HepG2 (cell line): ENCODE data around the gene TULP3. TPM values are rescaled to one million over a fixed set of nuclear protein-coding genes. Genes with fewer than 3 reads are reported as not detected.

Experiments
- ATAC-seq: fragments of 200-7000 bp; cut with Tn5 transposase; 3 replicates; pipeline ENCODE4 v1.9.1; 2020; ENCODE audit warnings: mild to moderate bottlenecking, moderate library complexity
- BruUV-seq: library from RNA; stranded (reverse); fragments of 400-500 nt; replicated peaks from 2 replicates; lab custom pipeline; 2021; lab: Mats Ljungman, UMichigan
- CTCF ChIA-PET: fragments of 300-600 bp; formaldehyde crosslinking; extraction: SDS; loops from one replicate; lab custom pipeline; 2021; ENCODE audit warnings: low total read pairs, inconsistent platforms, low intra/inter-chr PET ratio; lab: Yijun Ruan, JAX
- POLR2A ChIA-PET: fragments of 350-600 bp; sonication (Branson Sonifier 250); formaldehyde crosslinking; loops from one replicate; lab custom pipeline; 2020; ENCODE audit warnings: antibody characterized with exemption, inconsistent platforms; lab: Yijun Ruan, JAX
- DNase-seq: peaks from one replicate; pipeline ENCODE4 v3.0.0-alpha.2; 2015; ENCODE audit warnings: low spot score
- FAIRE-seq: peaks from 3 replicates; lab custom pipeline; 2011; peaks lifted over from hg19 to GRCh38; lab: Jason Lieb, UNC
- H2AFZ ChIP-seq: one replicate; pipeline ENCODE4 v1.6.1; 2011; ENCODE audit warnings: low read length, inconsistent platforms
- H3K27ac ChIP-seq: fragments of 300-600 bp; 3 replicates; pipeline ENCODE4 v1.8.0; 2011; ENCODE audit warnings: mixed run types, mild to moderate bottlenecking, mixed read lengths, low read length, inconsistent platforms; ENCODE audit not compliant: insufficient read depth; ENCODE audit errors: extremely low read length
- H3K27me3 ChIP-seq, 2 experiments: fragments of 200-600 bp in 1 of 2; 2 replicates in 1 of 2; 3 replicates in 1 of 2; pipeline versions ENCODE4 v1.6.0 to v1.8.0; 2011; ENCODE audit warnings: low read length in 2 of 2, mild to moderate bottlenecking in 2 of 2, moderate library complexity in 2 of 2, inconsistent platforms in 1 of 2; ENCODE audit not compliant: insufficient read depth in 2 of 2, control insufficient read depth in 1 of 2
- H3K36me3 ChIP-seq, 2 experiments: fragments of 200-600 bp in 1 of 2; replicated peaks in 1 of 2; 2 replicates in 1 of 2; 3 replicates in 1 of 2; pipeline versions ENCODE4 v1.5.1 to v1.8.0; 2011; ENCODE audit warnings: low read length in 2 of 2, inconsistent platforms in 1 of 2; ENCODE audit not compliant: insufficient read depth in 2 of 2, control insufficient read depth in 1 of 2
- H3K4me1 ChIP-seq: 2 replicates; pipeline ENCODE4 v1.5.1; 2012; ENCODE audit warnings: low read length, inconsistent platforms; ENCODE audit not compliant: insufficient read depth
- H3K4me2 ChIP-seq: 2 replicates; pipeline ENCODE4 v1.6.0; 2011; ENCODE audit warnings: low read depth, low read length, inconsistent platforms
- H3K4me3 ChIP-seq, 3 experiments: fragments of 200-600 bp in 1 of 3; sonication (generic), shearing (Covaris generic) in 1 of 3; replicated peaks in 1 of 3; 2 replicates each; pipeline ENCODE4 v1.5.1; 2011 to 2016; ENCODE audit warnings: low read length in 3 of 3, inconsistent platforms in 2 of 3, low read depth in 2 of 3, mild to moderate bottlenecking in 2 of 3, control low read depth in 1 of 3, mixed read lengths in 1 of 3; ENCODE audit not compliant: insufficient read depth in 1 of 3
- H3K79me2 ChIP-seq: one replicate; pipeline ENCODE4 v1.6.1; 2011; ENCODE audit warnings: low read length, inconsistent platforms; ENCODE audit not compliant: insufficient read depth
- H3K9ac ChIP-seq: 2 replicates; pipeline ENCODE4 v1.6.0; 2011; ENCODE audit warnings: mild to moderate bottlenecking, low read depth, low read length, inconsistent platforms; ENCODE audit not compliant: insufficient read depth
- H3K9me3 ChIP-seq: 2 replicates; pipeline ENCODE4 v1.5.1; 2012; ENCODE audit warnings: mild to moderate bottlenecking, low read length
- H4K20me1 ChIP-seq: 2 replicates; pipeline ENCODE4 v1.6.0; 2011; ENCODE audit warnings: inconsistent platforms, mild to moderate bottlenecking, low read length, moderate library complexity; ENCODE audit not compliant: insufficient read depth
- ATM ChIP-seq: fragments of 450-650 bp; IDR thresholded peaks from 2 replicates; pipeline ENCODE4 v1.7.1; 2017; ENCODE audit warnings: mild to moderate bottlenecking, borderline replicate concordance
- FOXP1 ChIP-seq, 2 experiments: fragments of 450-650 bp in 1 of 2; IDR thresholded peaks; 2 replicates each; pipeline ENCODE4 v1.6.1; 2017 to 2018; ENCODE audit warnings: antibody characterized with exemption in 1 of 2
- GTF3A ChIP-seq: sonication (generic); formaldehyde crosslinking; conservative IDR thresholded peaks from 2 replicates; pipeline ENCODE4 v1.4.0; 2020; ENCODE audit warnings: mild to moderate bottlenecking, missing genetic modification reagents
- KAT2B ChIP-seq: fragments of 150-350 bp; IDR thresholded peaks from 2 replicates; pipeline ENCODE4 v1.6.1; 2014; ENCODE audit warnings: low read depth, low read length, borderline replicate concordance
- MNT ChIP-seq: fragments of 450-650 bp; IDR thresholded peaks from 2 replicates; pipeline ENCODE4 v1.6.1; 2016
- NR2F1 ChIP-seq, 2 experiments: fragments of 450-650 bp in 1 of 2; formaldehyde crosslinking in 1 of 2; IDR thresholded peaks; 2 replicates each; pipeline versions ENCODE4 v1.5.0 to v1.6.1; 2016 to 2020; ENCODE audit warnings: mild to moderate bottlenecking in 1 of 2, missing compliant biosample characterization in 1 of 2, missing genetic modification reagents in 1 of 2, moderate library complexity in 1 of 2
- PPARG ChIP-seq: conservative IDR thresholded peaks from 2 replicates; pipeline ENCODE4 v1.6.1; 2016; ENCODE audit warnings: missing biosample characterization, missing genetic modification reagents
- RARA ChIP-seq: IDR thresholded peaks from 2 replicates; pipeline ENCODE4 v1.6.1; 2016; ENCODE audit warnings: missing genetic modification reagents, missing compliant biosample characterization
- ZBTB40 ChIP-seq, 2 experiments: fragments of 450-650 bp in 1 of 2; sonication (generic) in 1 of 2; formaldehyde crosslinking in 1 of 2; IDR thresholded peaks; 2 replicates each; pipeline versions ENCODE4 v1.6.1 to v1.8.0; 2016 to 2022; ENCODE audit warnings: antibody characterized with exemption in 1 of 2, mild to moderate bottlenecking in 1 of 2, missing genetic modification reagents in 1 of 2
- ZNF235 ChIP-seq: sonication (generic); formaldehyde crosslinking; IDR thresholded peaks from 2 replicates; pipeline ENCODE4 v1.8.1; 2023; ENCODE audit warnings: mild to moderate bottlenecking, missing genetic modification reagents, borderline replicate concordance
- ZNF33A ChIP-seq: sonication (generic); formaldehyde crosslinking; IDR thresholded peaks from 2 replicates; pipeline ENCODE4 v1.5.1; 2020; ENCODE audit warnings: missing genetic modification reagents, mild to moderate bottlenecking, moderate library complexity, borderline replicate concordance
- WGBS: methylation state at CpG from one replicate; pipeline ENCODE4 v1.1.6; 2017; ENCODE audit warnings: low lambda C conversion rate; 5-methylcytosine and 5-hydroxymethylcytosine counted together
- in situ Hi-C: cut with HindIII; loops from 2 replicates; pipeline ENCODE4 v1.10.0; 2017; ENCODE audit warnings: low pct_unique_long_range_greater_than_20kb; ENCODE audit not compliant: extremely low pct_ligation_motif_present
- intact Hi-C: fragments of 100-400 bp; cut with micrococcal nuclease; formaldehyde crosslinking; loops from one replicate; pipeline ENCODE4 v1.10.0; 2022; ENCODE audit not compliant: unreplicated experiment
- polyA plus RNA-seq, 8 experiments: library from polyadenylated mRNA; depleted of rRNA in 3 of 8; stranded (reverse) in 7 of 8; unstranded in 1 of 8; fragments of >200 nt; fragmentation: Illumina TruSeq in 4 of 8; extraction: Trizol in 4 of 8; gene quantifications; 2 replicates each; pipeline versions ENCODE4 v1.2.1 to v1.2.3, GENCODE V29; 2011 to 2016; ENCODE audit warnings: low read depth in 4 of 8, missing spikeins in 1 of 8, mixed read lengths in 1 of 8; ENCODE audit not compliant: insufficient read depth in 1 of 8
- total RNA-seq, 5 experiments: library from RNA; depleted of rRNA; stranded (reverse); fragments of >200 nt; fragmentation: Illumina TruSeq; extraction: Trizol; gene quantifications; 2 replicates each; pipeline ENCODE4 v1.2.3, GENCODE V29; 2016; ENCODE audit warnings: low read depth in 1 of 5

Gene TULP3
- total and polyA plus RNA-seq, 2 of the 13 experiments (the other 11 are each of a cell fraction or from before 2014, with no cell fraction given): 11.2 to 13.2 TPM

DNA sequence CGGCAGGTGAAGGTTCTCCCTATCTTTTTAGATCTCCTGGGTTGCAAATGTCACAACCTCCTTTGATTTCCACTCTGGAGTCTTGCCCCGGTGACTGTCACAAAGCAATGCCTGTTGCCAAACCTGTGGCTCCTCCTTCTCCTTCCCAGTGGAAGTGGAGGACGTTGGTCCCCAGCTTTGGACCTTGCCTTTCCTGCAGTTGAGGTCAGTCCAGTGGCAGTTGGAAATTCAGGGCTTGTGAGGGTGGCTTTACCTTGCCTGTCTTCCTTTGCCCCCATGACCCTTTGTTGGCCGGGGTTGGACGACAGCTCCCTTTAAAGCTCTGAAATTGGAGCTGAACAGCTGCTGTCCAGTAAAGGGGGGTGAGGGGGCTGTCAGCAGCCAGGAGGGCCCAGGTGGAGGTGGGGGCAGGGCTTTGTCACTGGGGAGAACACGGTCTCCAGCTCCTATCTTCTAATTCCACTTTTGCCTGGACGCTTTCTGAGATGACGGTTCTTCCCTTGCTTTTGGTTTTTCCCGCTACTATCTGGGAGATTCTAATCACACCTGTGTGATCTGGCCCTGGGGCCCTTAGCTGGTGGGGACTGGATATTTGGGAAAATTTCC is 72.6 kb downstream of the TULP3 start:
- in situ Hi-C loops: no loop called here
- WGBS: 0% methylated on average over 9 of the region's 9 CpGs
- Histone ChIP-seq H3K9me3 (no peaks in the 10 kb centered on the region), H3K79me2 (peaks cover 62% of the 10 kb centered on the region), H3K4me2 (peak overlapping the region; percentile 98), H3K9ac (peak overlapping the region; percentile 85), H2AFZ (no peak overlapping the region), H3K27me3 (no peaks in the 10 kb centered on the region), H3K4me1 (peaks cover 58% of the 10 kb centered on the region), H3K4me3 (peak overlapping the region; percentile 63 to 85 (median 63)), H3K36me3 (peaks cover 0 to 4% of the 10 kb centered on the region in 2 experiments; a peak in 1 of 5 replicates), H3K27ac (peak overlapping the region; percentile 96), H4K20me1 (peaks cover 10% of the 10 kb centered on the region; the same call in 1 of the 2 replicates)
- ChIA-PET POLR2A (interaction anchor here (1.0 to 1.7 kb wide), 4 partner anchors 13 to 150 kb away, joined by 3 to 6 read pairs (median 5); partner anchors contain the start of genes ITFG2 and TULP3), CTCF (no interaction called here)
- TSS peak; percentile 22 for BruUV-seq
- peak; percentile 96 for DNase-seq
- peak; percentile 63 for ATAC-seq
- FAIRE-seq: peak; percentile 100
- intact Hi-C loops: loop anchor here (5.0 kb wide), 3 partner anchors 69 to 116 kb away; partner anchors contain the start of gene TULP3
- TF ChIP-seq GTF3A (CRISPR knock-in tag) (no peak; the same call in 1 of the 2 replicates), MNT (no peak), ZNF235 (CRISPR knock-in tag) (0 out of 2 replicates have a peak, but pooled peaks have one; percentile 51), KAT2B (no peak), ZNF33A (CRISPR knock-in tag) (no peak), FOXP1 (IDR thresholded peaks at IDR 0.05) (no peak), FOXP1 (CRISPR knock-in tag; IDR thresholded peaks at IDR 0.05) (peak; percentile 50; the same call in 1 of the 2 replicates), RARA (peak; percentile 92), NR2F1 (CRISPR knock-in tag; IDR thresholded peaks at IDR 0.05) (peak; percentile 61 to 63; a peak in 3 of 4 replicates), PPARG (CRISPR knock-in tag) (peak; percentile 44; the same call in 1 of the 2 replicates), ATM (no peak), ZBTB40 (IDR thresholded peaks at IDR 0.05) (no peak), ZBTB40 (CRISPR knock-in tag; IDR thresholded peaks at IDR 0.05) (no peak)
